Testis (tissue), 2 donors: Measurements from ENCODE around the gene SYNGR2.

Experiments used
- POLR2A ChIP-seq: fragments of 450-650 bp; IDR thresholded peaks from one replicate; pipeline ENCODE4 v1.6.1; 2017; ENCODE audit warnings: antibody characterized with exemption, mild to moderate bottlenecking, moderate library complexity
- TF ChIP-seq, protein P1 (sequence below), 3 experiments: fragments of 450-650 bp in 2 of 3; fragments of 200-600 bp in 1 of 3; sonication (generic) in 1 of 3; IDR thresholded peaks; one replicate each; pipeline ENCODE4 v1.5.1; 2016 to 2019; ENCODE audit warnings: antibody characterized with exemption in 3 of 3, mild to moderate bottlenecking in 2 of 3, moderate library complexity in 1 of 3

DNA sequence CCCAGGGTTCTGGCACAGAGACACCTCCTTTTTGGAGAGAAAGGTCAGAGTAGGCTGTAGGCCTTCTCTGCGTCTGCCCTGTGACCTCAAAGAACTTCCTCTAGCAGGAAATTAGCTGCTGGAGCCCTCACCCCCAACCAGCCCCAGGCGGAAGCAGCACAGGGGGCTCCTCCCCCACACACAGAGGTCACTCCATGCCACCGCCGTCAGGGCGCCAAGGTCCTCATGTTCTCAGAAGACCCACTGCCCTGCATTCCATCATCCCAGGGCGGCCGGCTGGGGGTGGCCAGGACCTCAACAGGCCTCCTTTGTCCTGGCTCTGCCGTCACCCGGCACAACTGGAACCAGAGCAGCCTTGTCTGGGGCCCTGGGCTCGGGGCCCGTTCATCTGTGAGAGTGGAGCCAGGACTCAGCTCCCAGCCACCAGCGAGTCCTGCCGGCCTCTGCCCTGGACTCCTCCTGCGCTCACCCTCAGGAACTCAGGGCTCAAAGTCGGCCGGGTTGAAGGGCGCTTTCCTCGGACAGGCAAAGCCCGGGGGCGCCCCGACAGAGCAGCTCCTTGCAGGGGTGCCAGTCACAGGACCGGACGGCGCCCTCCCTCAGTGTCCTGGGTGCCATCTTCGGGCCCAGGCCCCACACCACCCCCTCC is 41.0 kb upstream of the SYNGR2 start:
- TF ChIP-seq, protein P1, sequence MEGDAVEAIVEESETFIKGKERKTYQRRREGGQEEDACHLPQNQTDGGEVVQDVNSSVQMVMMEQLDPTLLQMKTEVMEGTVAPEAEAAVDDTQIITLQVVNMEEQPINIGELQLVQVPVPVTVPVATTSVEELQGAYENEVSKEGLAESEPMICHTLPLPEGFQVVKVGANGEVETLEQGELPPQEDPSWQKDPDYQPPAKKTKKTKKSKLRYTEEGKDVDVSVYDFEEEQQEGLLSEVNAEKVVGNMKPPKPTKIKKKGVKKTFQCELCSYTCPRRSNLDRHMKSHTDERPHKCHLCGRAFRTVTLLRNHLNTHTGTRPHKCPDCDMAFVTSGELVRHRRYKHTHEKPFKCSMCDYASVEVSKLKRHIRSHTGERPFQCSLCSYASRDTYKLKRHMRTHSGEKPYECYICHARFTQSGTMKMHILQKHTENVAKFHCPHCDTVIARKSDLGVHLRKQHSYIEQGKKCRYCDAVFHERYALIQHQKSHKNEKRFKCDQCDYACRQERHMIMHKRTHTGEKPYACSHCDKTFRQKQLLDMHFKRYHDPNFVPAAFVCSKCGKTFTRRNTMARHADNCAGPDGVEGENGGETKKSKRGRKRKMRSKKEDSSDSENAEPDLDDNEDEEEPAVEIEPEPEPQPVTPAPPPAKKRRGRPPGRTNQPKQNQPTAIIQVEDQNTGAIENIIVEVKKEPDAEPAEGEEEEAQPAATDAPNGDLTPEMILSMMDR (IDR thresholded peaks at IDR 0.05), result no peak
- TF ChIP-seq POLR2A, result no peak
